Left lung (tissue), 14 donors: Measurements from ENCODE around the gene C1QTNF3. TPM values are rescaled to one million over a fixed set of nuclear protein-coding genes. Genes with fewer than 3 reads are reported as not detected.
"Not testable (repeated sequence)": the region's sequence is repeated elsewhere in the genome, so short reads cannot be mapped to it uniquely, and the experiment has no call there.

ENCODE experiments used
- ATAC-seq: fragments of 200-7000 bp; cut with Tn5 transposase; one replicate; pipeline ENCODE4 v1.9.1; 2020; ENCODE audit warnings: moderate library complexity
- DNase-seq, 4 donors: peaks; one replicate each; pipeline ENCODE4 v3.0.0-alpha.2; 2013 to 2020
- H3K27ac ChIP-seq, 2 donors: fragments of 200-600 bp; sonication (generic) in 1 of 2; one replicate each; pipeline versions ENCODE4 v1.5.0 to v1.8.0; 2020 to 2021
- H3K27me3 ChIP-seq, 2 donors: fragments of 200-600 bp; sonication (generic) in 1 of 2; one replicate each; pipeline versions ENCODE4 v1.5.0 to v1.8.0; 2020 to 2021
- H3K36me3 ChIP-seq, 2 donors: fragments of 200-600 bp; sonication (generic) in 1 of 2; one replicate each; pipeline versions ENCODE4 v1.5.0 to v1.8.0; 2020 to 2021
- H3K4me1 ChIP-seq, 2 donors: fragments of 200-600 bp; one replicate each; pipeline ENCODE4 v1.8.0; 2021
- H3K4me3 ChIP-seq, 2 donors: fragments of 200-600 bp; sonication (generic) in 1 of 2; one replicate each; pipeline versions ENCODE4 v1.5.0 to v1.8.0; 2020 to 2021; ENCODE audit warnings: mild to moderate bottlenecking in 1 of 2
- H3K9me3 ChIP-seq, 2 donors: fragments of 200-600 bp; sonication (generic) in 1 of 2; one replicate each; pipeline versions ENCODE4 v1.5.0 to v1.8.0; 2020 to 2021
- intact Hi-C, 2 donors: fragments of 100-400 bp; cut with DNase I; formaldehyde crosslinking; loops; one replicate each; pipeline versions ENCODE4 v1.11.2 to v1.14.2; 2022
- long read RNA-seq, 12 donors: library from polyadenylated mRNA in 2 of 12; unstranded in 2 of 12; transcript quantifications; one replicate each; pipeline ENCODE4 v2.0.0 and lab custom pipeline, GENCODE V29; 2019 to 2026
- polyA plus RNA-seq, 6 donors: library from polyadenylated mRNA; unstranded; fragments of 120-200 nt; gene quantifications; one replicate each; pipeline ENCODE4 v1.2.1, GENCODE V29; 2013; ENCODE audit not compliant: insufficient read length in 6 of 6
- total RNA-seq, 2 donors: library from RNA; stranded (reverse); fragmentation: NEBNext Ultra II Directional; extraction: Animal tissue kit (Norgen Biotek cat#: 25700); gene quantifications; one replicate each; pipeline ENCODE4 v1.2.1, GENCODE V29; 2021
- TF ChIP-seq, protein P1 (sequence below), 2 donors: fragments of 200-600 bp; sonication (generic) in 1 of 2; IDR thresholded peaks; one replicate each; pipeline versions ENCODE4 v1.5.0 to v1.8.0; 2021; ENCODE audit warnings: antibody characterized with exemption in 2 of 2
- donor health status: DM: no; HTN: yes; CAD: no.
- donor health status: DM: no; HTN: no; CAD: no.

Gene C1QTNF3, protein sequence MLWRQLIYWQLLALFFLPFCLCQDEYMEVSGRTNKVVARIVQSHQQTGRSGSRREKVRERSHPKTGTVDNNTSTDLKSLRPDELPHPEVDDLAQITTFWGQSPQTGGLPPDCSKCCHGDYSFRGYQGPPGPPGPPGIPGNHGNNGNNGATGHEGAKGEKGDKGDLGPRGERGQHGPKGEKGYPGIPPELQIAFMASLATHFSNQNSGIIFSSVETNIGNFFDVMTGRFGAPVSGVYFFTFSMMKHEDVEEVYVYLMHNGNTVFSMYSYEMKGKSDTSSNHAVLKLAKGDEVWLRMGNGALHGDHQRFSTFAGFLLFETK
- total RNA-seq, result 10 to 100 TPM in 1 of 2 donors, 1 to 10 TPM in 1; 4.5 to 25.6 TPM
- polyA plus RNA-seq, result 10 to 100 TPM; 16.5 to 31.1 (median 23.4) TPM
- long read RNA-seq, donor 1, partial matches to known transcripts, result 0 of 1 reads
- long read RNA-seq, donor 1, other reads (novel, unspliced or antisense), result 0 of 1 reads
- long read RNA-seq, donor 2, partial matches to known transcripts, result 0 of 3 reads
- long read RNA-seq, donor 2, other reads (novel, unspliced or antisense), result 0 of 3 reads
- long read RNA-seq, donor 3, partial matches to known transcripts, result 0 of 1 reads
- long read RNA-seq, donor 3, other reads (novel, unspliced or antisense), result 0 of 1 reads
- long read RNA-seq, donor 4, transcript C1QTNF3-202 (6 exons, 2,802 nt), result minor isoform, 8 of 23 reads
- long read RNA-seq, donor 4, transcript C1QTNF3-201 (6 exons, 1,959 nt), result major isoform, 14 of 23 reads
- long read RNA-seq, donor 4, partial matches to known transcripts, result 1 of 23 reads
- long read RNA-seq, donor 4, other reads (novel, unspliced or antisense), result 0 of 23 reads
- long read RNA-seq, donor 5, partial matches to known transcripts, result 0 of 4 reads
- long read RNA-seq, donor 5, other reads (novel, unspliced or antisense), result 0 of 4 reads
- long read RNA-seq, donor 6, result 0 reads
- long read RNA-seq, donor 7, partial matches to known transcripts, result 0 of 2 reads
- long read RNA-seq, donor 7, other reads (novel, unspliced or antisense), result 0 of 2 reads
- long read RNA-seq, donor 8, partial matches to known transcripts, result 0 of 1 reads
- long read RNA-seq, donor 8, other reads (novel, unspliced or antisense), result 0 of 1 reads
- long read RNA-seq, donor 9, result 0 reads
- long read RNA-seq, donor 10, result 0 reads
- long read RNA-seq, donor 11, transcript C1QTNF3-201 (6 exons, 1,959 nt), result major isoform, 5 of 8 reads
- long read RNA-seq, donor 11, partial matches to known transcripts, result 0 of 8 reads
- long read RNA-seq, donor 11, other reads (novel, unspliced or antisense), result 0 of 8 reads
- long read RNA-seq, donor 12, result 0 reads

DNA sequence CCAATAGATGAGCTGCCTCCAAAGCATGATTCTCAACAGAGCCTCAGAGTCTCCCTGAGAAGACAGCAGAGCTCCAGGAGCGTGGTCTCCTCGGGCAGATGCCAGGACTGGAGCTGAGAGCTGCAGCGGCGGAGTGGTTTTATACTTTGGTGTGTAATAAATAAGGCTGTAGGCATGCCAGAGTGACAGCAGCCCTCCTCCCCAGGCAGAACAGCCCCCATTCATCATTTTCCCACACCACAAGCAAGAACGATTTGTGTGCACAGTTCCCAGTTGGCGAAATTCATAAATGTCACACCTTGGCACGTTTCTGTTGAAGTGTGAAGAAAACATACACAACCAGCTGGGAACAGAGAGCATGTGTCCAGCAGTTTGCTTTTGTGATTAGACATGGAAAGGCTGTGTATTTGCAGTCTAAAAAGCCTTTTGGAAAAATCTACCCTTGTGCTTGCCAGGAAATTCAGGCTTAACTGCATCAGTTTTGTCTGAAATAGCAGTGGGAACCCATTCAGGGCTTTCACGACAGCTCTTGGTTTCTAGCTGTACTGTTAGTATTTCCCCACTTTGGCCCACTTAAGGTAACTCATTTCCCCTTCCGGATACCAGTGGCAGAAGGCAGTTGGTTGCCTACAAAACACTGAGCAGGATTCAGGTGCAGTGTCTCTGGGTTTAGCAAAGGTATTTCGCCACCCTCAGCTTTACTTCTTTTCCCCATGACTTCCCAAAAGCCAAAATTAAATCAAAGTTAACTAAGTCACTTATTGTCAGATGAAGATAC is at the start of gene C1QTNF3:
Gene C1QTNF3, minus strand, starts transcription at position 115 of the 778 bp plus-strand sequence. Its CDS starts 88 bp downstream, at position 27.
- Histone ChIP-seq H3K4me1 (peaks cover 16 to 48% of the 10 kb centered on the region in 2 donors), H3K27me3 (no peaks in the 10 kb centered on the region), H3K9me3 (no peaks in the 10 kb centered on the region), H3K36me3 (no peaks in the 10 kb centered on the region), H3K27ac (peak within 1 kb of the TSS; percentile 21 to 81), H3K4me3 (no peak within 1 kb of the TSS)
- TF ChIP-seq, protein P1, sequence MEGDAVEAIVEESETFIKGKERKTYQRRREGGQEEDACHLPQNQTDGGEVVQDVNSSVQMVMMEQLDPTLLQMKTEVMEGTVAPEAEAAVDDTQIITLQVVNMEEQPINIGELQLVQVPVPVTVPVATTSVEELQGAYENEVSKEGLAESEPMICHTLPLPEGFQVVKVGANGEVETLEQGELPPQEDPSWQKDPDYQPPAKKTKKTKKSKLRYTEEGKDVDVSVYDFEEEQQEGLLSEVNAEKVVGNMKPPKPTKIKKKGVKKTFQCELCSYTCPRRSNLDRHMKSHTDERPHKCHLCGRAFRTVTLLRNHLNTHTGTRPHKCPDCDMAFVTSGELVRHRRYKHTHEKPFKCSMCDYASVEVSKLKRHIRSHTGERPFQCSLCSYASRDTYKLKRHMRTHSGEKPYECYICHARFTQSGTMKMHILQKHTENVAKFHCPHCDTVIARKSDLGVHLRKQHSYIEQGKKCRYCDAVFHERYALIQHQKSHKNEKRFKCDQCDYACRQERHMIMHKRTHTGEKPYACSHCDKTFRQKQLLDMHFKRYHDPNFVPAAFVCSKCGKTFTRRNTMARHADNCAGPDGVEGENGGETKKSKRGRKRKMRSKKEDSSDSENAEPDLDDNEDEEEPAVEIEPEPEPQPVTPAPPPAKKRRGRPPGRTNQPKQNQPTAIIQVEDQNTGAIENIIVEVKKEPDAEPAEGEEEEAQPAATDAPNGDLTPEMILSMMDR (IDR thresholded peaks at IDR 0.05), result no peak
- intact Hi-C loops, result no loop called here
- peak; percentile 8 for ATAC-seq
- peak in 2 of 4 donors; percentile 92 for DNase-seq

DNA sequence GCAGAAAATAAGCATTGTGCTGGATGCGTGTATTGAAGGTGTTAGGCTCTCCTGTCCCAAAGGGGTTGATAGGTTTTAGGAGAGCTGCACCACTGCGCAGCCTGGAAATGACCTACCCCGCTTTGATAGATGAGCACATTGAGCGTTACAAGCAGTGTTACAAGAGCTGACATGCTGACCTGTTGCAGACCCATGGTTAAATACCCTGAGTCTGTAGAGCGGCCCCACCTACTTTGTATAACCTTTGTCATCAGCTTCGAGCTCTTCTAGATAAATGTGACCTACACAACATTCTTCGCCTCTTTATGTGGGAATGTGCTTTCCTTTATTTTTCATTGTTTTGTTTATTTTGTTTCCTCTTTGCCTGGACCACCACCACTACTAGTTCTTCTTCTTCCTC is 48.0 kb upstream of the C1QTNF3 start:
- intact Hi-C loops, H3K4me3 ChIP-seq, H3K9me3 ChIP-seq, H3K27ac ChIP-seq, ATAC-seq, H3K27me3 ChIP-seq, H3K36me3 ChIP-seq, H3K4me1 ChIP-seq, DNase-seq: not testable (repeated sequence)

DNA sequence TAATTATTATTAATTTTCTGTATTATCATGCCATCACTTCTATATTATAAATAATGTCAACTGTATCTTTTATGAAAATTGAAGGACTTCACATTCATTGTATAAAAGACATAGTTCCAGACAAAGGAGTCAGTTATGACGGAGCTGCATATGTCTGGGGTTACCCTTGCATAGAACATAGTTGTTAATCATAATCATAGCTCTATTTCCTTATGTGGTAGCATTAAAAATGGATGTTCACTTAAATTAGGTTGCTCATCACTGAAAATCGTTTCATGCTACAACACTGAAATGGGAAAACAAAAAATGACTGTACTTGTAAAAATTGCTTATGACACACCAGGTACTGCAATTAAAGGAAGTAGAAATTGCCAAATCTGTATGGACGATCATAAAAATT is 46.8 kb upstream of the C1QTNF3 start:
- H3K4me3 ChIP-seq, DNase-seq: not testable (repeated sequence)

DNA sequence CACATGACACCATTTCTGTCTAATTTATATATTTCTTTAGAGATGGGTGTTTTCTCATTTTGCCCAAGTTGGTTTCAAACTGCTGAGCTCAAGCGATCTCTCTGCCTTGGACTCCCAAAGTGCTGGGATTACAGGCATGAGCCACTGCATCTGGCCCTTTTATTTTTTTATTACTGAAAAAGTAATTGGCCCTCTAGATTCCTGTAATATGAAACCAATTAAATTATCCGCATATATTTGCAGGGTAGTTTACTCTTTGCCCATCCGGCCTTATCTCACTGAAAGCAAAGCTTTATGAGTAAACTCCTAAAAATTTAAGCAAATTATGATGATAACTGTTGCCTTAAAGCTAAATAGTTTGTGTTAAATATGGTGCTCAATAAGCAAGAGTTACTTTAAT is 44.7 kb upstream of the C1QTNF3 start:
- H3K9me3 ChIP-seq, H3K27me3 ChIP-seq, intact Hi-C loops, H3K36me3 ChIP-seq, DNase-seq, H3K4me3 ChIP-seq, ATAC-seq, H3K4me1 ChIP-seq, H3K27ac ChIP-seq: not testable (repeated sequence)

More for the DNA sequence above, 46.8 kb upstream of the C1QTNF3 start:
- H3K27ac ChIP-seq, H3K36me3 ChIP-seq, intact Hi-C loops, ATAC-seq, H3K4me1 ChIP-seq, H3K27me3 ChIP-seq, H3K9me3 ChIP-seq: not testable (repeated sequence)

DNA sequence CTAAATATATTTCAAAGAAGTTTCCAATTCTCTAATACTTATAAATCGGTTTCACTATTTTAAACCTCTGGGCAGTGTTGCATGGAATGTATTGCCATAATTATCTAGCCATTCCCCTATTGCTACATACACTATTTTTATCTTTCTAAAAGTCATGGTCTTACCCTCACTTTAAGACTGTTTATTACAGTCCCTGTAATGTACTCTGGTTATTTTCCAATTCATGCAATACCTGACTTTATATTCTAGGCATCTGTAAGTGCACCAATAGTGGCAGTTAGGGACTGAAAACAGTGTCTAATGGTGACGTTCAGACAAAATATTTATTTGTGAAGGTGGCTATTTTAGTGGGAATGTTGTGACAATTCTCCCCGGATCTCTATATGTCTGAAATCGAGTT is 40.9 kb upstream of the C1QTNF3 start:
- H3K27ac ChIP-seq, H3K4me3 ChIP-seq, intact Hi-C loops, H3K27me3 ChIP-seq, H3K4me1 ChIP-seq, H3K36me3 ChIP-seq, ATAC-seq, DNase-seq, H3K9me3 ChIP-seq: not testable (repeated sequence)

DNA sequence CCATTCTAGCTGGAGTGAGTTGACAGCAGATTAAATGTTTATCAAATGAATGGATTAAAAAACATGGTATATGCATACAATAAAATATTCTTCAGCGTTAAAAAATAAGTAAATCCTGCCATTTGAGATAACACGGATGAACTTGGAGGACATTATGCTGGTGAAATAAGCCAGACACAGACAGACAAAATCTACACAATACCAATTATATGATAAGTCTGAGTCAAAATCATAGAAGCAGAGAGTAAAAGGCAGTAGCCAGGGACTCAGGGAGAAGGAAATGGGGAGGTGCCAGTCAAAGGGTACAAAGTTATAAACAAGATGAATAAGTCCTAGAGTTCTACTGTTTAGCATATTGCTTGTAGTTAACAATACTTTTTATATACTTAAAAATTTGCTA is 36.5 kb upstream of the C1QTNF3 start:
- H3K4me3 ChIP-seq, H3K27me3 ChIP-seq, DNase-seq, H3K36me3 ChIP-seq, intact Hi-C loops, H3K9me3 ChIP-seq, ATAC-seq, H3K4me1 ChIP-seq, H3K27ac ChIP-seq: not testable (repeated sequence)

DNA sequence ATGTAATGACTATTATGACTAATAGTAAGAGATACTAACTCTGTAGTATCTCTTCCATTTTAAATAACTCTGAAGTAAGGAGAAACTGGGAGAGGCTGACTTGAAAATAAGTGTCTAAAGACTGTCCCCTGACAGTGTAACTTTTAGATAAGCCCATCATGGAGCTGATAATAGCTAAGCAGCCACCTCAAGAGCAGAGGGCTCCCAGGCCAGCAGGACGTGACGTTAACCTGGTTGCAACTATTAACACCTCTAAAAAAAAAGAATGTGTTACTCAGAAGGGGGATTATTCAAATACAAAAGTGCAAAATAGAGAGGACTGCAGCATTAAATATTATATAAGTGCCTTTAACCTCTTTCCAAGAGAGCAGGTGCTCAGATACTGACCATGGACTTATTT is 34.6 kb upstream of the C1QTNF3 start:
- H3K27me3 ChIP-seq, intact Hi-C loops, H3K27ac ChIP-seq, DNase-seq, H3K4me1 ChIP-seq, H3K4me3 ChIP-seq, H3K36me3 ChIP-seq, H3K9me3 ChIP-seq, ATAC-seq: not testable (repeated sequence)

DNA sequence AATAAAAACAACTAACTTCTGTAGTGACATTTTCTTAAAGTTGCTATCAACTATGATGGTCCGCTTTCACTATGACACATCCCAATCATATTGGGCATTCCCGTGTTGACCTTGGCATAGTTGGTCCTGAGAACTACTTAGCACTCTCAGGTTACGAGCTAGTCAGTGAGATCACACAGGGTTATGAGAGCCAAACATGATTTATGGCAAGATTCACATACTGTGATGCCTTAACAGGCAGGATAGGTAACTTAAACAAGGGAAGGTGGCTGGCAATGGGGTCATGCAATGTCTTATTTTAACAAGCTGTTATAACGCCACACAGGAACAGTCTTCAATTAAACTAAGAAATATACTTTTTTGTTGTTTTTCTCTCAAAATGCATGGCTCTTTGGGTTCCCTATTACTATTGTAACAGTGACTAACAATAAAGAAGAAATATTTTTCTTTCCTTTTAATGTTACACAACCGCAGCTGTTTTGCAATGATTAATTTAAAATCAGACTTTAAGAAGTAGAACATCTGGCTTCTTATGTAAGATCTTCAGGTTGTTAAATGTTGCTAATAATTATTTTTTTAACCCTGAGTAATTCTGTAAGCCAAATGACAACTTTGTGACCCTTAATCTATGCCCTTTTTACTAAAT is 33.8 kb upstream of the C1QTNF3 start:
- H3K4me1 ChIP-seq, H3K36me3 ChIP-seq, intact Hi-C loops, H3K4me3 ChIP-seq, H3K27ac ChIP-seq, ATAC-seq, H3K9me3 ChIP-seq, DNase-seq, H3K27me3 ChIP-seq: not testable (repeated sequence)

DNA sequence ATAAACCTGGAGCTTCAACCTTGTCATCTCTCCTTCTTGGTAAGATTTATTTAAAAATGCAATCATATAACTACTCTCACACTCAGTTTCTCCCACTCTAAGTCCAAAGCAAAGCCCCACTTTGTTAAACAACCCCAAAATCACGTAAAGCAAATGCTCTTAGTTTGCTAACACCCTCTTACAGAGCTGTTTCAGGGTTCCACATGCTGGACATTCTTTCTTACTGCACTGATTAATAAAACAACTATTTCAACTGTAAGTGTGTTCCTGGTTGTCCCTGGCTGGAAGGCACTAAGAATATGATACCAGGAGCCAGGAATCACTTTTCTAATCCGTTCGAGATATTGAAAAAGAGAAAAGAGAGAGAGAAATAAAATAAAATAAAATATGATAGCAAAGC is 31.5 kb upstream of the C1QTNF3 start:
- intact Hi-C loops, H3K4me1 ChIP-seq, DNase-seq: not testable (repeated sequence)

DNA sequence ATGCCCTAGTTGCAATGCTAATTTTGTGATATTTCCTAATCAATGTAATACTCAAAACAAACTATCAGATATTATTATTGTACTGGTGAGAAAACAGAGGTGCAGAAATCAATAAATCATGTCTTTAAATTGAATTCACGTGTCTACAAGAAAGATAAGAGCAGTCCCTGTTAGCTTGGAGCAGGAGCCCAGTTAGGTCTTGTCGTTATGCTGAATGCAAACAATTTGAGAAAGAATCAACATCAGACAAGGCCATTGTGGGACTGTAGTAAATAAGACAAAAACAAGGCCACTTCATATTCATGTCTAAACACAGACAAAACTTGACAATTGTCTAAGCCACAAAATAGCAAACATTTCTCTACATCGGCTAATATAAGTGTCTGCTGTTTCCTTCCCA is 31.1 kb upstream of the C1QTNF3 start:
- H3K27me3 ChIP-seq, DNase-seq, H3K9me3 ChIP-seq, ATAC-seq, H3K4me3 ChIP-seq, H3K36me3 ChIP-seq, H3K27ac ChIP-seq, intact Hi-C loops, H3K4me1 ChIP-seq: not testable (repeated sequence)

More for the DNA sequence above, 31.5 kb upstream of the C1QTNF3 start:
- H3K27ac ChIP-seq, H3K27me3 ChIP-seq, H3K36me3 ChIP-seq, H3K4me3 ChIP-seq, H3K9me3 ChIP-seq, ATAC-seq: not testable (repeated sequence)
